Esophagus (tissue), 2 donors: ENCODE measurements around the gene FAAP100. TPM values are rescaled to one million over a fixed set of nuclear protein-coding genes. Genes with fewer than 3 reads are reported as not detected.

ENCODE experiments used
- H3K27ac ChIP-seq, 2 donors: one replicate each; pipeline ENCODE4 v1.5.1; 2013; ENCODE audit warnings: low read depth in 2 of 2, mild to moderate bottlenecking in 2 of 2, inconsistent platforms in 1 of 2, low read length in 1 of 2, moderate library complexity in 1 of 2
- H3K27me3 ChIP-seq, 2 donors: one replicate each; pipeline ENCODE4 v1.6.1; 2013; ENCODE audit warnings: low read length in 2 of 2, control low read depth in 1 of 2, mild to moderate bottlenecking in 1 of 2; ENCODE audit not compliant: insufficient read depth in 2 of 2, control insufficient read depth in 1 of 2
- H3K36me3 ChIP-seq, 2 donors: one replicate each; pipeline ENCODE4 v1.6.1; 2013; ENCODE audit warnings: low read length in 1 of 2; ENCODE audit not compliant: control insufficient read depth in 2 of 2, insufficient read depth in 2 of 2
- H3K4me1 ChIP-seq, 2 donors: one replicate each; pipeline ENCODE4 v1.6.1; 2013; ENCODE audit warnings: low read length in 1 of 2; ENCODE audit not compliant: control insufficient read depth in 2 of 2, insufficient read depth in 2 of 2
- H3K4me3 ChIP-seq, 2 donors: one replicate each; pipeline ENCODE4 v1.5.1; 2013; ENCODE audit warnings: low read length in 2 of 2, mild to moderate bottlenecking in 2 of 2, low read depth in 1 of 2, moderate library complexity in 1 of 2
- H3K9me3 ChIP-seq, 2 donors: one replicate each; pipeline ENCODE4 v1.6.1; 2013; ENCODE audit warnings: mild to moderate bottlenecking in 2 of 2, low read depth in 1 of 2, low read length in 1 of 2, moderate library complexity in 1 of 2; ENCODE audit not compliant: control insufficient read depth in 2 of 2, insufficient read depth in 1 of 2
- WGBS, 2 donors: extraction: QIAGEN DNeasy Blood & Tissue Kit; methylation state at CpG; one replicate each; pipeline ENCODE4 v1.1.7; 2013; 5-methylcytosine and 5-hydroxymethylcytosine counted together
- polyA plus RNA-seq, 2 donors: library from polyadenylated mRNA; stranded (reverse); fragments of 200-250 nt; gene quantifications; one replicate each; pipeline ENCODE4 v1.2.3, GENCODE V29; 2013
- donor health status: healthy with polysubstance abuse.
- donor health status: Bipolar disorder and iron deficiency.

Gene FAAP100
- polyA plus RNA-seq, 2 donors: 17.3 to 27.1 TPM

DNA sequence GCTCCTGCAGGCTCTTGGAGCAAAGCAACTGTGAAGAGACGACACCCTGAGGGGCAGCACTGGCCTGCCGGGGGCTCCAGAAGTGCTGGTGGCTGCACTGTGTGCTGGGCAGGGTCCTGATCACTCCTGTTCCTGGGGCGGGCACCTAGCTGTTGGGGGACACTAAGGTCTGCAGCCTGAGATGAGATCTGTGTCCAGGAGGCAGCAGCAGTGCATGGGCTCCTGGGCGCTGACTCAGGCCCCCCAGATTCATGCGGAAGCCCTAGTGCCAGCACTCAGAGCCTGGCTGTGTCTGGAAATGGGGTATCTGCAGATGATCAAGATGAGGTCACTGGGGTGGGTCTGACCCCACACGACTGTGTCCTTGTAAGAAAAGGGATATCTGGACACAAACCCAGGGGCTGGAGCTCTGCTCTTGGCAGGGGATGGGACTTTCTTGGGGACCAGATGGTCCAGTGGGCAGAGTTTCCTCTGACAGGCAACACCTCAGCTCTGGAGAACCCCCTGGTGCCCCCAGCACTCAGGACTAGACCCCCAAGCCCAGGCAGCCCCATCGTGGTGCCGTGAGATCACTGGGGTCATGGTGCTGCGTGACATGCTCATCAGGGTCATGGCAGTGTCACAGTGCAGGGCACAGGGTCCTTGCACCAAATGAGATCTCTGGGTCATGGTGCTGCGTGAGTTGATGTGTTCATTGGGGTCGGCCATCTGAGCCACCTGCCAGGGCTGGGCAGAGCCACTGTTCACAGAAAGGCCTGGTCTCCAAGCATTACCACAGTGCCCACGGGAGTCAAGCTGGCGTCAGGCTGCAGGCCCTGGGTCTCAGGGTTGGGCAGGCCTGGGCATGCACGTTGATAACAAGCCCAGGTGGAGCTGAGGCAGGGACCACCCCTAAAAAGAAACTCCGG, 9.5 kb downstream of the FAAP100 start:
- WGBS, 2 donors: 75 to 87% methylated on average over 15 of the region's 15 CpGs
- Histone ChIP-seq H3K27ac (no peak overlapping the region), H3K27me3 (no peaks in the 10 kb centered on the region), H3K4me3 (no peak overlapping the region), H3K9me3 (no peaks in the 10 kb centered on the region), H3K36me3 (peaks cover 3 to 69% of the 10 kb centered on the region in 2 donors), H3K4me1 (peaks cover 0 to 2% of the 10 kb centered on the region in 2 donors)

DNA sequence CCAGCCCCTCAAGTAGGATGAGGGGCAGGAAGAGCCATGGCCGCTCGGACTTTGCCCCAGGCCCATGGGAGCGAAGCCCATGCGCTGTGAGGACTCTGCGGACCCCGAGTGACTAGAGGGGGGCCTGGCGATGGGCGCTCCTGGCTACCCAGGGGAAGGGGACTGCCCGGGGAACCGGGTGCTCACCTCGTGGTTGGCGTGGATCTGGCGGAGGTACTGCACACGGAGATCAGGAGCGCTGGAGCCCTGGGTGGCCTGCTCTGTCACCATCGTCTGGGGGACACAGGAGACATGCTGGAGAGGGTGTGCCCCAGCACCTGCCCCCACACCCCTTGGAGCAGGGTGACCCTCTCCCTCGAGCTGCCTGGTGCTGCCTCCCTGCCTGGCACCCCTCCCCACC, 11.0 kb downstream of the FAAP100 start:
- WGBS, 2 donors: 92 to 95% methylated on average over 14 to 17 of the region's 17 CpGs

DNA sequence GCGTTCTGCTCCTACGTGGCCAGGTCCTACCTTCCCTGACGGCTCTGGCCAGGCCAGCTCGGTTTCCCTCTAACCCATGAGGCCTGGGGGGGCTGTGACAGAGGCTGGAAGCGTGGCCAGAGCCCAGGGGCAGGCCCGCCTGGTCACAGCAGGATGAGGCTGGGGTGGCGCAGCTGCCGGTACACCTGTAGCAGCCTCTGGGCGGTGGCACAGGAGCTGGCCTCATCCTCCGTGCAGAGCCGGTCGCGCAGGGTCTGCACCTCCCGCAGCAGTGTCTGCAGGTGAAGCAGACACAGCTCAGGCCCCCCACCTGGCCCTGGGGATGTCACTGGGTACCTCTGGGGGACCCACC, 11.5 kb downstream of the FAAP100 start:
- Histone ChIP-seq H3K4me3 (no peak overlapping the region), H3K4me1 (peaks cover 2 to 3% of the 10 kb centered on the region in 2 donors), H3K27me3 (peaks cover 0 to 13% of the 10 kb centered on the region in 2 donors), H3K36me3 (peaks cover 0 to 49% of the 10 kb centered on the region in 2 donors), H3K9me3 (no peaks in the 10 kb centered on the region), H3K27ac (no peak overlapping the region)
- 93 to 96% methylated on average over 11 to 14 of the region's 14 CpGs for WGBS, 2 donors

More for the DNA sequence above, 11.0 kb downstream of the FAAP100 start:
- H3K27ac ChIP-seq: no peak overlapping the region
- no peak overlapping the region for H3K4me3 ChIP-seq
- peaks cover 0 to 9% of the 10 kb centered on the region in 2 donors for H3K27me3 ChIP-seq
- peaks cover 2 to 54% of the 10 kb centered on the region in 2 donors for H3K36me3 ChIP-seq
- H3K4me1 ChIP-seq: peaks cover 2 to 3% of the 10 kb centered on the region in 2 donors
- no peaks in the 10 kb centered on the region for H3K9me3 ChIP-seq

DNA sequence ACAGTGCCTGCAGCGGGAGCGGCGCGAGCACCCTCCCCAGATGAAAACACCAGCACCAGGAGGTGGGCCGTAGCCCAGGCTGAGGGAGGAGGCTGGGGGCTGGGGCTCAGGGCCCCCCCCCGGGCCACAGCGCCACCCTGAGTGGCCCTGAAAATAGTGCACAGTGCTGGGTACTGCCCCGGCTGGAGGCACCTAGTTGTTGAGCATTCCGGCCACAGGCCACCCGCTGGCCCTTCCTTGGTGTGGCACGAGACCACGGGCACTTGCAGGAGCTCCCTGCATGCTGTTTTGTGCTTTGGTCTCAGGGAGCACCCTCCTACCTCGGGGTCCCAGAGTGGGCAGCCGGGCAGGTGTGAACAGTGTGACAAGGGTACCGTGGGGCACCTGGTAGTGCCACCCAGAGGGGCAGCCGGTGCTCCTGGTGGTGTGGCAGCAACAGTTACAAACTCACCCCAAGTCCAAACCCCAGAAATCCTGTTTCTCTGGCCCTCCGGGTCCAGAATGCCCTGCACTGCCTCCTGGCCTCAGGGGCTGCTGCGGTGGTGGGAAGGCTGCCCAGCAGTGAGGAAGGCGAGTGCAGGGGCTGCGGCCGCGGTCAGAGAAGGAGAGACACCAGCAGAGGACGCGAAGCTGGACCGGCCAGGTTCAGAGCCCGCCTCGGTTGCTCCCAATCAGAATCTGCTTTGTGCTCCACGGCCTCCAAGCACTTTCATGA, 12.0 kb downstream of the FAAP100 start:
- Histone ChIP-seq H3K4me1 (peaks cover 0 to 3% of the 10 kb centered on the region in 2 donors), H3K9me3 (no peaks in the 10 kb centered on the region), H3K27ac (no peak overlapping the region), H3K4me3 (no peak overlapping the region), H3K36me3 (peaks cover 0 to 44% of the 10 kb centered on the region in 2 donors), H3K27me3 (peaks cover 0 to 13% of the 10 kb centered on the region in 2 donors)
- WGBS, 2 donors: 93 to 94% methylated on average over 26 to 28 of the region's 28 CpGs

DNA sequence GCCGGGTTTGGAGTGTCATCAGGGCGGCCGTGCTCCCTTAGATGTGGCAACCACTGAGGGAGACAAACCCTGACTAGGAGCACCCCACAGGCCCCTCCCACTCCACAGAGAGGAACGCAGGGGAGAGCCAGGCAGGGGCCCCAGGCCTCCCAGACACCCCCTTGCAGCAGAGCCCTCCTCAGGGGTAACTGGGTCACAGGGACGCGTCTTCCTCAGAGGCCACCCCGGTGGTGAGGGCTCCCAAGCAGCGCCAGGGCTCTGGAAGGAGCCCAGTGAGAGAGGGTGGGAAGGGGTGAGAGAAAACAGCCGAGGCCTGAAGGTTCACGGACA, 12.6 kb downstream of the FAAP100 start:
- H3K27me3 ChIP-seq: peaks cover 0 to 13% of the 10 kb centered on the region in 2 donors
- no peak overlapping the region for H3K4me3 ChIP-seq
- H3K9me3 ChIP-seq: no peaks in the 10 kb centered on the region
- H3K36me3 ChIP-seq: peaks cover 0 to 42% of the 10 kb centered on the region in 2 donors
- H3K4me1 ChIP-seq: peaks cover 0 to 3% of the 10 kb centered on the region in 2 donors
- no peak overlapping the region for H3K27ac ChIP-seq
- 80 to 84% methylated on average over 10 of the region's 10 CpGs for WGBS, 2 donors

DNA sequence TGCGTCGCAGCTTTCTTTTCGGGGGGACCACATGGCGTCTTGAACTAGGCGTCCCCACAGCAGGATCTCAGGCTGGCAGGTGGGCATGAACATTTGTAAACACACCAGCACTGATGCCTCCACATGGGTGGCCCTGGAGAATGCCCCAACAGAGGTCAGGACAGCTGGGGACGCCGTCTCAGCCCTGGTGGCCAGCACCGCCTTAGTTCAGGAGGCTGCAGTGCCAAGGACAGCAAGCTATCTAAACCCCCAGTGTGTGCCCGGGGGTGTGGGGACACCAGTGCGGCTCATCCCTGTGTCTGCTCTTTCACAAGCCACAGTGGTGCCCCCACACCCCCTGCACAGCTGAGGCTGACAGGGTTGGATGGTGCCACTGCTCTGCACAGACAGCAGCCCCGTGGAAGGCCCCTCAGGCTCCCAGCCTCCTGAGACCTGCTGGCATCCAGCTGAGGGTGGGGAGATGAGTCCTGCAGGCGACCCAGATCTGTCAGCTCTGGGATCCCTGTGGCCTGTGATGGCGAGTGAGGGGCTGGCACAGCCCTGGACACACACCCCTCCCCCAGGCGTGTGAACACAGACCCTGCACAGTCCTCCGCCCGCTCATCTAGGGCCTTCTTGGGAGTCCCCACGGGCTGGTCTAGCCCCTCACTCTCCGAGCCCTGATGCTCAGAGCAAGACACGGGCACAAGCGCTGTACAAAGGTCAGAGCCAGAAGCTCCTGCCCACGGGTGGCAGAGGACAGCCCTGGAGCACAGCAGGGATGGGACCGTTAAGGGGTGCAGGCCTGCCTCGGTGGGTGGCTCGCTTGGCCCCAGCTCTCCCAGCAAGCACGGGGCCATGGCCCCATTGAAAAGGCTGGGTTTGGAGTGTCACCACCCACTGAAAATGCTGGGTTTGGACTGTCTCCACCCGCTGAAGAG, 13.2 kb downstream of the FAAP100 start:
- Histone ChIP-seq H3K27ac (no peak overlapping the region), H3K4me1 (peaks cover 0 to 3% of the 10 kb centered on the region in 2 donors), H3K9me3 (no peaks in the 10 kb centered on the region), H3K4me3 (no peak overlapping the region), H3K27me3 (peaks cover 0 to 13% of the 10 kb centered on the region in 2 donors), H3K36me3 (peaks cover 0 to 39% of the 10 kb centered on the region in 2 donors)
- 87 to 90% methylated on average over 26 of the region's 26 CpGs for WGBS, 2 donors

DNA sequence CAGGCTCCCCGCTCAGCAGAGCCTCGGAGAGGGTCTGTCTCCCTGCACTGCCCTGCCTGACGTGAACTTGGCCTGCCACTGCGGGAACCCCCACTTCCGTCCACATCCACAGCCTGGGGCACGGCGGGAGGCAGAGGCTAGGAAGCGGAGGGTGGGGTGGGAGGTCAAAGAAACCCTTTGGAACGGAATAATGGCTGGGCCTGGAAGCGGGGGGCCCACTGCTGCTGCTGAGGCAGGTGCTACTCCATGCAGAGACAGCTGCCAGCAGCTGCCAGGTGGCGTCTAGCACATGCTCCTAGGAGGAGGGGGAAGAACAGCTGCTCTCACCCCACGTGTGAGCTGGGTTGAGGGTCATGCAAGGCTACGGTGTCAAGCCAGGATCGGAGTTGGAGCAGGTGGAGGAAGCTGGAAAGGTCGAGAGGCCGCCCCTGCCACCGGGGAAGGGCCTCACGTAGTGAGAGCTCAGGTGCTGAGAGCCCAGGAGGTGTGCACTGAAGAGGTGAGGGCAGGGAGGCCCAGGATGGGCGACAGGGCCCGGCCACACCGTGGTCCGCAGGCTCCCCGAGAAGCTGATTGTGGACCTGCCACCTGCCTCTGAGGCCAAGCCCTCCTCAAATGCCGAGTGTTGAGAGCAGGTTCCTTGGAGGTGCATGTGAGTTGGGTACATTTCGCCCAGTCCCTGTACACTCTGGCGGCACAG, 14.1 kb downstream of the FAAP100 start:
- no peak overlapping the region for H3K27ac ChIP-seq
- peaks cover 0 to 3% of the 10 kb centered on the region in 2 donors for H3K4me1 ChIP-seq
- peaks cover 0 to 13% of the 10 kb centered on the region in 2 donors for H3K27me3 ChIP-seq
- H3K9me3 ChIP-seq: no peaks in the 10 kb centered on the region
- H3K4me3 ChIP-seq: no peak overlapping the region
- H3K36me3 ChIP-seq: peaks cover 0 to 30% of the 10 kb centered on the region in 2 donors
- WGBS, 2 donors: 59 to 77% methylated on average over 26 of the region's 26 CpGs

DNA sequence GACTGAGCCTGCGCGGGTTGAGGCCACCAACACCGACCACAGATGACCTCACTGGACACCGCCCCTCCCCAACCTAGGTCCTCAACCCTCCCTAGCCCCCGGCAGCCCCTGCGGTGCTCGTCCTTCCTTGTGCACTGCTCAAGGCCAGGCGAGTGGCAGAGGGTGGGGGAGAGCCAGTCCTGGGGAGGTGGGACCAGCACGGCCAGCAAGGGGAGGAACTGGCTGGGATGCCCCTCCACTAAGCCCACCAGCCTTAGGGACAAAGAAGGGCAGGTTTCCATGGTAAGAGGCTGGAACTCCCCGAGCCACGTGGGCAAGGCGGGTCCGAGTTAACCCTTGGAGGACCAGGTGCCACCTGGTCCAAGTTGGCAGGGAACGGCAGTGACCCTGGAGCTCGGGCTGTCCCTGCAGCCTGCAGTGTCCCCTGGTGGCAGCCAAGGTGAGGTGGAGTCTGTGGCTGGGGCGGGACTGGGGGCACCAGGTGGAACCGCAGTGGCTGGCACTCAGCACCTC, 14.8 kb downstream of the FAAP100 start:
- WGBS, 2 donors: 9 to 18% methylated on average over 16 to 17 of the region's 17 CpGs
- H3K4me1 ChIP-seq: peaks cover 0 to 3% of the 10 kb centered on the region in 2 donors
- no peaks in the 10 kb centered on the region for H3K9me3 ChIP-seq
- peaks cover 0 to 13% of the 10 kb centered on the region in 2 donors for H3K27me3 ChIP-seq
- H3K27ac ChIP-seq: no peak overlapping the region
- peaks cover 0 to 25% of the 10 kb centered on the region in 2 donors for H3K36me3 ChIP-seq
- H3K4me3 ChIP-seq: no peak overlapping the region
